CD1c-positive myeloid dendritic cell (primary cell): ENCODE results near the gene LGALS7.
"Not testable (repeated sequence)": the region's sequence is repeated elsewhere in the genome, so short reads cannot be mapped to it uniquely, and the experiment has no call there.

ENCODE experiments used
- DNase-seq: peaks from one replicate; pipeline ENCODE4 v3.0.0-alpha.2; 2016; ENCODE audit errors: extremely low spot score

LGALS7 gene

DNA sequence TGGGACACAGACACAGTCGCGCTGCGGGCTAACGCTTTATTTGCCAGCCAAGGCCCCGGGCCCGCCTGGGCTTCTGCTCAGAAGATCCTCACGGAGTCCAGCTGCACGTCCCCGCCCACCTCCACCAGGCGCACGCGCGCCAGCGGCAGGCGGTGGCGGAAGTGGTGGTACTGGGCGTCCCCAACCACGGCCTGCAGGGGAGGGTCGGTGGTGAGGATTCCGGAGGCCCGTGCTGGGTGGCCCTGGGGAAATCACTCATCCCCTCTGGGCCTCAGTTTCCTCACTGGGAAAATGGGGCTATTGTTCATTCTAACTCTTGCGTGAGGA lies 2.4 kb downstream of the LGALS7 start:
- DNase-seq, result not testable (repeated sequence)

DNA sequence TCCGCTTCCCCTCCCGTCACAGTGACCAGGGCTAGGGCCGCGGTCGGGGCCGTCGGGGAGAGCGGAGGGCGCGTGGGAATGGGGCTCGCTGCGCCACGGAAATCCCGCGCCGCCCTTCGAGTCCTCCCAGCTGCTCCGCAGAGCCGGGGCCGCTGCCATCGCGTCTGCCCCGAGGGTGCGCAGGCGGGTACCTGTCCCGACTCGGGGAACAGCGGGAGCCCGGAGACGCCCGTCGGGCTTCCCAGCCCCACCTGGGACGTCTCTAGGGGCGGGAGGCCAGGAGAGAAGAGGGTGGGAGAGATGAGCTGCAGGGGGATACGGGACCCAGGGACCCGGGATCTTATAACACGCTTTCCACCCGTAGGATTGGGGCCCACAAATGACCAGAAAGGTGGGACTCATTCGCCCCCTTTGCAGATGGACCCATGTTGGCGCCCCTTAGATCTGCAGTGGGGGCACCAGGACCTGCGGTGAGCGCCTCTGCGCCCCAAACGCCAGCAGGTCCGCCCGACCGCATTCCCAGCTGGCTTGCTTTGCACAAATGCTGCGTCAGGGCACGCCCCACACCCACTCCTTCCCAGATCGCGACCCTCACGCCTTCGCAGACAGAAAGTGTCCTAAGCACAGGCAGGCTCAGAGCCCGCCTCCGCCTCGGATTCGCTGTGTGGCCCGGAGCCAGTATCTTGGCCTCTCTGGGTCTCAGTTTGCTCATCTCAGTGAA lies 2.9 kb downstream of the LGALS7 start:
- not testable (repeated sequence) for DNase-seq

DNA sequence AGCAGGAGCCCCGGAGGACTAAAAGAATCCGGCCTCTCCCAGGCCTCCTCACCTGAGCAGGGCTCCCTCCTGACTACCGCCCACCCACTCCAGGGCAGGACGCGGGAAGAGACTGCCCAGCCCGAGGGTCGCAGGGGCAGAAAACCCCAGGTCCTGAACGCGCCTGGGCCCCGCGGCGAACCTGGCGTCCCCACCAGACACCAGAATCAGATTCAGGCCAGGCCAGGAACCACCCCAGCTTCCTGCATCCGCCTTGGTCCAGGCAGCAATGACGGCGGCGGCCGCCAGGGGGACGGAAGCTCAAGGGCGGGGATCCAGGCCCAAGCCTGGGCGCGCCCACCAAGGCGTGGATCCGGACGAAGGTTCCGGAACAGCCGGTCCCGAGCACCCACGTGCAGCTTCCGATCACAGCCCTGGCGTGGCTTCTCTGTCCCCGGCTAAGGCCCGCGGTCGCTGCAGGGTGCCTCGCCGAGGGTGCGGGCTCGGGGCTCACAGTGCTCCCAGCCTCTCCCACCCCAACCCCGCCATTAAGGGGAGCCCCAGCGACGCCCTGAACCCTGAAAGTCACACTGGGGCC lies 3.6 kb downstream of the LGALS7 start:
- DNase-seq, result peak; percentile 91

DNA sequence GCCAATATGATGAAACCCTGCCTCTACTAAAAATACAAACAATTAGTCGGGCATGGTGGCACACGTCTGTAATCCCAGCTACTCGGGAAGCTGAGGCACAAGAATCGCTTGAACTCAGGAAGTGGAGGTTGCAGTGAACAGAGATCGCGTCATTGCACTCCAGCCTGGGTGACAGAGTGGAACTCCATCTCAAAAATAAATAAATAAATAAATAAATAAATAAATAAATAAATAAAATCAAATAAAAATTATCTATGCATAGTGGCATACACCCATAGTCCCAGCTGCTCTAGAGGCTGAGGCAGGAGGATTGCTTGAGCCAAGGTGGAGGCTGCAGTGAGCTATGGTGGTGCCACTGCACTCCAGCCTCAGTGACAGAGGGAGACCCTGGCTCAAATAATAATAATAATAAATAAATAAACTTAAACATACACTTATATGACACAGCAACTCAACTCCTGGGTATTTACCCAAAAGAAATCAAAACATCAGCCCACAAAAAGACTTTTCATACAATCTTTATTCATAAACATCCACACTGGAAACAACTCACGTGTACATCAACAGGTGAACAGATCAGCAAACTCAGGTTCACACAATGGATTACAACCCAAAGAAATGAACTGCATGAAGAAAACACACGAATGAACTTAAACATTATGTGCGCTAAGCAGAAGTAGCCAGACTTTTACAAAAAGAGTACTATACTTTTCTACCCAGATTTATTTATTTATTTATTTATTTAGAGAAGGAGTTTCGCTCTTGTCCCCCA lies 6.9 kb downstream of the LGALS7 start:
- no peak for DNase-seq

DNA sequence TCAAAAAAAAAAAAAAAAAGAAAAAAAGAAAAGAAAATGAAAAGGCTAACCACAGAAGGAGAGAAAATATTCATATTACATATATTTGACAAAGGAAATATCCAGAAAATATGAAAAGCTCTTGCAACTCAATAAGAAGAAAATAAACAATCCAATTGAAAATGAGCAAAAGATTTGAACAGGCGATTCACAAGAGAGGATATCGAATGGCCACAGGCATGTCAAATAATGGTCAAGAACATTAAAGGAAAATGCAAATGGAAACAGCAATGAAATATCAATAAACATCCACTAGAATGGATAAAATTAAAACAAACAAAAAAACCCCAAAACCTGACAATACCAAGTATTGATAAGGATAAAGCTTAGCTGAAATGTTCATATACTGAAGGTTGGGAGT lies 8.1 kb downstream of the LGALS7 start:
- DNase-seq, result no peak

DNA sequence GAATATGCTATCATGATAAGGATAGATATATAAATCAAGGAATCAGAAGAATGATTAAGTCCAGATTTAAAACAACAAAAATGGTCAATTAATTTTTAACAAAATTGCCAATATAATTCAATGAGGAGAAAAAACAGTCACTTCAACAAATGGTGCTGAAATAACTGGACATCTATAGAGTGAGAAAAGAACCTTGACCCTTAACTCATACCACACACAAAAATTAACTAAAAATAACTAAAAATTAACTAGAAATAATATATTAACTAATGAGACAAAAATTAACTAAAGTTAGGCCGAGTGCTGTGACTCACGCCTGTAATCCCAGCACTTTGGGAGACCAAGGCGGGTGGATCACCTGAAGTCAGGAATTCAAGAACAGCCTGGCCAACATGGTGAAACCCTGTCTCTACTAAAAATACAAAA lies 9.5 kb downstream of the LGALS7 start:
- DNase-seq, result no peak

DNA sequence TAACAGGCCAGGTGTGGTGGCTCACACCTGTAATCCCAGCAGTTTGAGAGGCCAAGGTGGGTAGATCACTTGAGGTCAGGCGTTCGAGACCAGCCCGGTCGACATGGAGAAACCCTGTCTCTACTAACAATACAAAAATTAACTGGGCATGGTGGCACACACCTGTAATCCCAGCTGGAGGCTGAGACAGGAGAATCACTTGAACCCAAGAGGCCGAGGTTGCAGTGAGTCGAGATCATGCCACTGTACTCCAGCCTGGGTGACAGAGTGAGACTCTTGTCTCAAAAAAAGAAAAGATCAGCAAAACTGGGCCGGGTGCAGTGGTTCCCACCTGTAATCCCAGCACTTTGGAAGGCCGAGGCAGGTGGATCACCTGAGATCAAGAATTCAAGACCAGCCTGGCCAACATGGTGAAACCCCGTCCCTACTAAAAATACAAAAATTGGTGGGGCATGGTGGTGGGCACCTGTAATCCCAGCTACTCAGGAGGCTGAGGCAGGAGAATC lies 11.4 kb downstream of the LGALS7 start:
- DNase-seq, result not testable (repeated sequence)

DNA sequence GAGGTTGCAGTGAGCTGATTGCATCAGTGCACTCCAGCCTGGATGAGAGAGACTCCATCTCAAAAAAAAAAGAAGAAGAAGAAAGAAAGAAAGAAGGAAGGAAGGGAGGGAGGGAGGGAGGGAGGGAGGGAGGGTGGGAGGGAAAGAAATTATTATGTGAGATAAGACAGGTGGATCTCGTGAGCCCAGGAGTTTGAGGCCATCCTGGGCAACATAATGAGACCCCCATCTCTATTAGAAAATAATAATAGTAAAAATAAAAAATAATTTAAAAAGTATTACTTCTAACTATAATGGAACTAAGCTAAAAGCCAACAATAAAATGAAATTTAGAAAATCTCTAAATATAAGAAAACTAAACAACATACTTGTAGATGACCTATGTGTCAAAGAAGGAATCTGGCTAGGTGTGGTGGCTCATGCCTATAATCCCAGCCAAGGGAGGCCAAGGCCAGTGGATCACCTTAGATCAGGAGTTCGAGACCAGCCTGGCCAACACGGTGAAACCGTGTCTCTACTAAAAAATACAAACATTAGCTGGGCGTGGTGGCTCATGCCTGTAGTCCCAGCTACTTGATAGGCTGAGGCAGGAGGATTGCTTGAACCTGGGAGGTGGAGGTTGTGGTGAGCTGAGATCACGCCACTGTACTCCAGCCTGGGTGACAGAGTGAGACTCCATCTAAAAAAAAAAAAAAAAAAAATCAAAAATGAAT lies 12.4 kb downstream of the LGALS7 start:
- DNase-seq, result not testable (repeated sequence)

DNA sequence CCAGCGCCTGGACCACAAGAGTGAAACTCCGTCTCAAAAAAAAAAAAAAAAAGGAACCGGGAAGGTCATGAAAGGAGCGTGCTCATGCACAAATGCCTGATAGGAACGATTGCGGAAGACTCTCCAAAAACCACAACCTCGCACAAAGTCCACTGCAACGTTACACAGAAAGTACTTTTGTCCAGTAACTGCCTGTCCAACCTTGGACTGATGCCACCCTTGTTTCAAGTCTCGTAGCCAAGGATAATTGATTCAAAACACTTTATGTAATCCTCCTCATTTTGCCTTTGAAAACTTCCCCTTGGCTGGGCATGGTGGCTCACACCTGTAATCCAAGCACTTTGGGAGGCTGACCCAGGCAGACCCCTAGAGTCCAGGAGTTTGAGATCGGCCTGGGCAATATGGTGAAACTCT lies 13.7 kb downstream of the LGALS7 start:
- peak; percentile 60 for DNase-seq

DNA sequence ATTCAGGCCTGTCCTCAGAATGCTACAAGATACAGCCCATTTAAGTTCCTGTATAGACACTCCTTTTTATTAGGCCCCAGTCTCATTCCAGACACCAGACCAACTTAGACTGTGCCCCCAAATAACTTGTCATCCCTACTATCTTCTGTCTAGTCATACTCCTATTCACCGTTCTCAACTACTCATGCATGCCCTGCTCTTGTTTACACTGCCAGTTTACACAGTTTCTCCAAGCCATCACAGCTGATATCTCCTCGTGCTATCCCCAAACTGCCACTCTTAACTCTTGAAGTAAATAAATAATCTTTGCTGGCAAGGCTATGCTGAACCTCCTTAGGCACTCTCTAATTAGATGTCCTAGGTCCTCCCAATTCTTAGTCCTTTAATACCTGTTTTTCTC lies 19.1 kb downstream of the LGALS7 start:
- not testable (repeated sequence) for DNase-seq

DNA sequence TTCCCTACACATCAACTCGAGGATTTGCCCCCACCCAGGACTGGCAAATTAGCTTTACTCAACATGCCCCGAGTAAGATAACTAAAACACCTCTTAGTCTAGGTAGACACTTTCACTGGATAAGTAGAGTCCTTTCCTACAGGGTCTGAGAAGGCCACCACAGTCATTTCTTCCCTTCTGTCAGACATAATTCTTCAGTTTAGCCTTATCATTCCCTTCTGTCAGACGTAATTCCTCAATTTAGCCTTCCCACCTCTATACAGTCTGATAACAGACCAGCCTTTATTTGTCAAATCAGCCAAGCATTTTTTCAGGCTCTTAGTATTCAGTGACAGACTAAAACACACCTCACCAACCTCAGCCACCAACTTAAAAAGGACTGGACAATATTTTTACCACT lies 19.5 kb downstream of the LGALS7 start:
- DNase-seq, result not testable (repeated sequence)

DNA sequence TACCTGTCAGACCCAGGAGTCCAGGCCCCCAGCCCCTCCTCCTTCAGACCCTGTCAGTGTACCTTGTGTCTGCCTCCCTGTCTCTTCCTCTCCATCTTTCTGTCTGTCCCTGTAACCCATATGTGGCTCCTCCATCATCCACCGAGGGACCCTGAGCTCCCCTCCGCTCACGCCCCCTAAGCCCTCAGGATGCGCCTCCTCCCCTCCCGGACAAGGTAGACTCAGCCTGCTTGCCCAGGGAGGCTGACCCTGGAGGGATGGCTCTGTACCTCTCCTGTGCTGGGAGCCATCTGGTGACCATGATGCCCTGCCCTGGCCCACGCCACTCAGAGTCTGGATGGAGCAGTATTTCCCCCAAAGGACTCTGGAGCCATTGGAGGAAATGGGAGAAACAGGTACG lies 28.0 kb downstream of the LGALS7 start:
- no peak for DNase-seq

DNA sequence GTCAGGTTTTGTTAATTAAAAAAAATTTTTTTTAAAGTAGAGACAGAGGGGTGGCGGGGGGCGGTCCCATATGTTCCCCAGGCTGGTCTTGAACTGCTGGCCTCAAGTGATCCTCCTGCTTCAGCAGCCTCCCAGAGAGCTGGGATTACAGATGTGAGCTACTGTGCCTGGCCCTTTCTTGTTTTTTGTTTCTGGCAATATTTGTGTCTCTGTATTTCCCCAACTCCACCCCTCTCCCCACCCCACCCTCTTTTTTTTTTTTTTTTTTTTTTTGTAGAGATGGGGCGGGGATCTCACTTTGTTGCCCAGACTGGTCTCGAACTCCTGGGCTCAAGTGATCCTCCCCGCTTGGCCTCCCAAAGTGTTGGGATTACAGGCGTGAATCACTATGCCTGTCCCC lies 28.4 kb downstream of the LGALS7 start:
- DNase-seq, result no peak

DNA sequence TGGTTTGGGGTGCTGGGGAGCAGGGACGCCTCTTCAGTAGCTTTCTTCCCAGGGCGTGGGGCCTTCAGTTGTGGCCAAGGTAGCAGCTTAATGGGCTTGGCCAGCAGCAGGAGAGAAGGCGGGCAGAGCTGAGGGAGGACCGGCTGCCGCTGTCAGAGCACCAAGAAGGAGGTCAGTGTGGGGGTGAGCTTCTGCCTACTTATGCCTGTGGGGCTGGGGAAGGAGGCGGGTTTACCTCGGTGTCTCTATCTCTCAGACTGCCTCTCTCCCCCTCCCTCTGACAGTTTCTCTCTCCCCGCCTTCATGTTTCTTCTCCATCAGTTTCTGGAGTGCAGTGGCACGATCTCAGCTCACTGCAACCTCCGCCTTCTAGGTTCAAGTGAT lies 29.0 kb downstream of the LGALS7 start, which contains the start of gene CAPN12:
TSS of gene CAPN12 (minus strand) at position 177 of the 384 bp plus-strand sequence. CDS start 309 bp downstream, outside the sequence.
- no peak for DNase-seq

DNA sequence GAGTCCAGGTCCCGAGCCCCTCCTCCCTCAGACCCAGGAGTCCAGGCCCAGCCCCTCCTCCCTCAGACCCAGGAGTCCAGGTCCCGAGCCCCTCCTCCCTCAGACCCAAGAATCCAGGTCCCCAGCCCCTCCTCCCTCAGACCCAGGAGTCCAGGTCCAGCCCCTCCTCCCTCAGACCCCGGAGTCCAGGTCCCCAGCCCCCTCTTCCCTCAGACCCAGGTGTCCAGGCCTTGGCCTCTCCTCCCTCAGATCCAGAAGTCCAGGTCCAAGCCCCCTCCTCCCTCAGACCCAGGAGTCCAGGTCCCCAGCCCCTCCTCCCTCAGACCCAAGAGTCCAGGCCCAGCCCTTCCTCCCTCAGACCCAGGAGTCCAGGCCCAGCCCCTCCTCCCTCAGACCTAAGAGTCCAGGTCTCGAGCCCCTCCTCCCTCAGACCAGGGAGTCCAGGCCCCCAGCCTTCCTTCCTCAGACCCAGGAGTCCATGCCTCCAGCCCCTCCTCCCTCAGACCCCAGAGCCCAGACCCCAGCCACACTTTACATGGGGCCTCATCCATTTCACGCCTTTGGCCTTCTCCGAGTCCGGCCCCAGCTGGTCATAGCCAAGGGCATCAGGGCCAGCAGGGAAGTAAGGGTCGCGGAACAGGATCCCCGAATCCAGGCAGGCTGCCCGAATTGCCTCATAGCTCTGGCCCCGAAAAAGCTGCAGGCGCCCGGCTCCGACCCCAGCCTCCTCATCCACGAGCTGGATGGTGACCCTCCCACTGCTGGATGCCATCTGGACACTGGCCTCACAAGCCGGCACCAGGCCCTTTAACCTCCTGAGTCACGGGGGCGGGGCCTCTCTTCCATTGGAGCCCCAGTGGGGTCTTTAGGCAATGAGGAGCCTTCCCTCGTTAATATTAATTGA lies 29.7 kb downstream of the LGALS7 start:
- DNase-seq, result no peak

DNA sequence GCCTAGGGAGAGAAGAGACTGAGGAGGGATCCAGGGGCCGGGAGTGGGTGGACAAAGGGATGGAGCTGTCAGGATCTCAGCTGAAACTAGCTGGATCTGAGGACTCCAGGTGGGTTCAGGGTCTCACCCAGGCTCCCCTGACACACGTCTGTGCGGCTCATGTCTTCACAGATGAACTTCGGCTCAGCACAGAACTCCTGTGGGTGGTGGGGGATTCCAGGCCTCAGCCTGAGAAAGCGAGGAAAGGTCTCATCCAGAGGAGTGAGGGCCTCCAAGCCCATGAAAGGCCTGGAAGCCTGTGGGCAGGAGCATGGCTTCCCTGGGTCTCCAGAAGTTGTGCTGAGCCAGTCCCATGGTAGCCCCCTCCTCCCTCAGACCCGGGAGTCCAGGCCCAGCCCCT lies 30.4 kb downstream of the LGALS7 start:
- no peak for DNase-seq

DNA sequence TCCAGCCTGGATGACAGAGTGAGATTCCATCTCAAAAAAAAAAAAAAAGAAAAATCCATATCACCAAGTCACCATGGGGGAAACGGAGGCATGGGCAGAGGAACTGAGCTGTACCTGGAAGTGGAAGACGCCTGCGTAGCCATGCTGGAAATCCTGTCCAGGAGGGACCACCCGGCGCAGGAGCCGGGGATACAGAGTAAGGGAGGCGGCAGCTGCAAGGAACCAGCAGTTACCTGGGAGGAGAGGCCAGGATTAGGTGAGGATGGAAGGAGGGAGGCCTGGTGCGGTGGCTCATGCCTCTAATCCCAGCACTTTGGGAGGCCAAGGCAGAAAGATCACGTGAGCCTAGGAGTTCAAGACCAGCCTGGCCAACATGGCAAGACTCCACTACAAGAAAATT lies 31.0 kb downstream of the LGALS7 start:
- DNase-seq, result no peak

DNA sequence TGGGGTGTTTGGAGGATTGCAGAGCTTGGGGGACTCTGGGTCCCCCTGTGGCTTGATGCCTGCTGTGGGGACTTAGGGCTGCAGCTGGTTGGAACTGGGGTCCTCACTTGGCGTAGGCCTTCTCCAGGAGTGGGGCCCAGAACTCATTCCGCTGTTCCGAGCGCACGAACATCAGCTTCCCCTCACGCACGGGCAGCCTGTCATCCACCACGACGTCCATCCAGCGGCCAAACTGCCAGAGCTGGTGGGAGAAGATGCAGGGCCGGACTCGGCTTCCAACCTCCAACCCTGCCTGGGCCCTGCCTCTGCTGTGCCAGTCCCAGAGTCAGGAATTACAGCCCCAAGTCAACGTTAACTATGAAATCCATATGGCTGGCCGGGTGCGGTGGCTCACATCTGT lies 31.6 kb downstream of the LGALS7 start:
- no peak for DNase-seq

DNA sequence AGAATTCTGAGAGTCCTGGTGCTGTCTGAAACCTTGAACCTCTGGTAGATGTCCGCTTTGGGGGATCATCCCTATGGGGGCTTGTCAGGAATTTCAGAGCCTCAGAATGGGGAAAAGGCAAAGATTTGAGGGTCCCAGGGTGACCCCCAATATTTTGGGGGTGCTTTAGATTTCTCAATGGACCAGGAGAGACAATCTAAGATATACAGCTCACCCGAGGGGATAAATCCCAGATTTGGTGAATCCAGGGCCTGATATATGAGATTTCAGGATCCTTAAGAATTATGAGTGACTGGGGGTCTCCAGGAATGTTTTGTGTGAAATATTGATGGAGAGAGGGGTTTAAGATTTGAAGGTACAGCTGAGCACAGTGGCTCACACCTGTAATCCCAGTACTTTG lies 32.4 kb downstream of the LGALS7 start:
- no peak for DNase-seq

DNA sequence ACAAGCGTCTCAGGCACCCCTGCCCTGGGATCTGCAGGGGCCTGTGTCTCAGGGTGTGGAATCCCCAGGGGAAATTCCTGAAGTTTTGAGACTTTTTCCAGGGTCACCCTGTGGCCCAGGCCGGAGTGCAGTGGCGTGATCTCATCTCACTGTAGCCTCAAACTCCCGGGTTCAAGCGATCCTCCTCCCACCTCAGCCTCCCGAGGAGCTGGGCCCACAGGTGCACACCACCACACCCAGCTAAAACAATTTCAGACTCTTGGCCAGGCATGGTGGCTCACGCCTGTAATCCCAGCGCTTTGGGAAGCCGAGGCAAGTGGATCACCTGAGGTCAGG lies 33.1 kb downstream of the LGALS7 start:
- no peak for DNase-seq
